Middle frontal gyrus (tissue), 1 donor: ENCODE data around the gene VAT1L.
A peak's percentile ranks its signal among the peaks of the same experiment; 100 is the strongest.

ENCODE experiments used
- DNase-seq: peaks from one replicate; pipeline ENCODE4 v3.0.0-alpha.2; 2015; ENCODE audit warnings: low spot score; ENCODE audit errors: extremely low spot score

VAT1L gene

DNA sequence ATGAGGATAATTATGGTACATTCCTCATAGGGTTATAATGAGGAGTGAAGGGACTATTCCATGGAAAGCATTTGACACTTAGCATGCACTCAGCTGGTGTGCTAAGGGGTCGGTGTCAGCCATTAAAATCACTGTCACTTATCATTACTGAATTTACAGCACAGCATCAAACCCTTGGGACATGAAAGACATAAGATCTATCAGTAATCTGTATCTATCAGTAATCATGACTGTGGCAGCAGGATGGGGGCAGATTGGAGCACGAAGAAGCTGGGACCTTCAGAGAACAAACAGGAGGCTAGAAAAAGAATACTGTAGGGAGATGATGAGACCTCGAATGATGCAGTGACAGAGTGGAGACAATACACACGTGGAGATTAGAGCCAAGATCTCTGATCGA lies 160.5 kb downstream of the VAT1L start:
- no peak for DNase-seq

DNA sequence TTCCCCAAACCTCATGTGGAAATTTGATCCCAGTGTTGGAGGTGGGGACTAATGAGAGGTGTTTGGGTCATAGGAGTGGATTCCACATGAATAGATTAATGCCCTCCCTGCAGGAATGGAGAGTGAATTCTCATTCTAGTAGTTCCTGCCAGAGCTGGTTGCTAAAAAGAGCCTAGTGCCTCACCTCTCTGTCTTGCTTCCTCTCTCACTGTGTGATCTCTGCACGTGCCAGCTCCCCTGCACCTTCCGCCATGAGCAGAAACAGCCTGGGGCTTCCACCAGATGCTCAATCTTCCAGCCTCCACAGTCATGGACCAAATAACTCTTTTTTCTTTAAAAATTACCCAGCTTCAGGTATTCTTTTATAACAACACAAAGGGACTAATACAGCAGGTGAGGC lies 161.1 kb downstream of the VAT1L start:
- DNase-seq: no peak

DNA sequence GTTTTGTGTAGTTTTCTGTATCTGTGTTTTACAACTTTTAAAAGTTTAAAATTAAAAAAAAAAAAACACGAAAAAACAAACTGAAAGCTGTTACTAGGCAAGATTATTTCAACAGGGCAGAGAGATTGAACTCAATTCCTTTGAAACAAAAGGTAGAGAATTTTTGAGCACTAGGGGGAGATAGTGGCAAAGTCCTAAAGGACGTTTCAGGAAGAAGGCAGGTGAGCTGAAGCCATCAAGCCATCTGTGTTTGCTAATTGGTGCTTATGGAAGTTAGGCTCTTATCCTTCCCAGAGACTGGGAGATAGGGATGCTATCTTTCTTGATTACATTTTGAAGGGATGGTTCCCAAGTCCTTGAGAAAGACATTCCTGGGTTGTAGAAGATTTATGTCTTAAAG lies 163.4 kb downstream of the VAT1L start:
- DNase-seq: no peak

DNA sequence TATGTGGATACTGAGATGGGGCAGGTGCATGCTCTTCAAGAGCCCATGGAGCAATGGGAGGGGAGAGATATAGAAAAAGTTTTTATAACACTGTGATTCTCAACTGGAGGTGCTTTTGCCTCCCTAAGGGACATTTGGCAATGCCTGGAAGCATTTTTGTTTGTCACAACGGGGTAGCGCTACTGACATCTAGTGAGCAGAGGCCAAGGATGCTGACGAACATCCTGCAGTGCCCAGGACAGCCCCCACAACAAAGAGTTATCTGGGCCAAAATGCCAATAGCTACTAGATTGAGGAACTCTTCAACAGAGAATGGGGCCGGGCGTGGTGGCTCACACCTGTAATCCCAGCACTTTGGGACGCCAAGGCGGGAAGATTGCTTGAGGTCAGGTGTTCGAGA lies 166.8 kb downstream of the VAT1L start:
- DNase-seq: no peak

DNA sequence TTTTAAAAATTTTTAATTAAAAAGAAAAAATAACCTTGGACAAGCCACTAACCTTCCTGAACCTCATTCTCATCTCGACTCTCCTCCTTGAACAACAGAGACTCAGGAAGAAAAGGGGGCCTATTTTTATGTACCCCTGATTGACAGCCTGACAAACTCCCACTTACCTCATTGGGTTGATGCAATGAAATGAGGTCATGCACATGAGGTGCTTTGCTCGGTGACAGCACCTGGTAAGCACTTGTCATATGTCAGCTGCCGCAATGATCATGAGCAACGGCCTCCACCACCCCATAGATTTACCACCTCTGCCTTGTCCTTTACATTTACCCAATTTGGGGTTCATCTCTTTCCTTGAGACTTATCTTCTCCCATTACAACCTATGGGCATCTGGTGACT lies 167.9 kb downstream of the VAT1L start:
- DNase-seq: no peak

DNA sequence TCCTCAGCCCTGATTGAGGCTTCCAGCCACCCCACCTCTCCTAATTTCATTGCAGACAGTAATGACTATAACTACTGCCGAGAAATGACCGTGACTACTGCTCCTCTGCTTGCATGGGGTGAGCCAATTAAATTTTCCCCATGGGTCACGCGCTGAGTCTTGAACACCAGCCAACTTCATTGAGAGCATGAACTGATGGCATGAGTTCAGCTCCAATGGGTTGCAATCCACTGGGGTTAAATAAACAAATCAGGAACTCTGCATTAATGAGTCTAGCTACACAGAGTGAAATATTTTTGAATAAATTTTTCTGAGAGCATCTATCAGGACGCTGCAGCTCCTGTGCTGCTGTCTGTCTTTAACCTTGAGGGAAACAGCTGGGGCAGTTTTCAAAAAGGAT lies 172.4 kb downstream of the VAT1L start:
- DNase-seq: no peak

DNA sequence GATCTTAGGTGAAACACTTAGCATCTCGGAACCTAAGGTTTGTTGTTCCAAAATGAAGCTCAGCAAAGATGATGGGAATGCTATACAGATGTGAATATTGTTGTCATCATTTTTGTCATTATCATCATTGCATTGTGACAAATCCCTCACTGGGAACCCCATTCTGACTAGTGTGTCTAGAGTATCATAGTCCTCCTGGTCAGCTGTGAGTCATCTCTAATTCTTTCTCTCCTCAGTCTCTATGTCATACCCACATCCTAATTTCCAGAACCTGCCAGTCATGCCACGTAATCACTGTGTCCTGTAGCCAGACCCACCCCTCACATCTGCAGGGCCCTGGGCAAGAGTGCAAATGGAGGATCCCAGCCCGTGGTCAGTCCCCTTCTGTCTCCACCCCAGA lies 173.4 kb downstream of the VAT1L start:
- DNase-seq: no peak

DNA sequence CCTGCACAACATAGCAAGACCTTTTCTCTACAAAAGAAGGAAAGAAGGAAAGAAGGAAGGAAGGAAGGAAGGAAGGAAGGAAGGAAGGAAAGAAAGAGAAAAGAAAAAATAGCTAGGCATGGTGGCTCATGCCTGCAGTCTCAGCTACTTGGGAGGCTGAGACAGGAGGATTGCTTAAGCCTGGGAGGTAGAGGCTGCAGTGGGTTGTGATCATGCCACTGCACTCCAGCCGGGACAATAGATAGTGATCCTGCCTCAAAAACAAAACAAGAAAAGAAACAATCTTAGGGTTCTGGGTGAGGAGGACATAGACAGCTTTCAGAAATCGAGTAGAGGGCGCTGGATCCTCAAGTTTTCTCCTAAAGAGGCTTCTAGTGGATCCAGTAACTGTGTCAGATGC lies 174.3 kb downstream of the VAT1L start:
- no peak for DNase-seq

DNA sequence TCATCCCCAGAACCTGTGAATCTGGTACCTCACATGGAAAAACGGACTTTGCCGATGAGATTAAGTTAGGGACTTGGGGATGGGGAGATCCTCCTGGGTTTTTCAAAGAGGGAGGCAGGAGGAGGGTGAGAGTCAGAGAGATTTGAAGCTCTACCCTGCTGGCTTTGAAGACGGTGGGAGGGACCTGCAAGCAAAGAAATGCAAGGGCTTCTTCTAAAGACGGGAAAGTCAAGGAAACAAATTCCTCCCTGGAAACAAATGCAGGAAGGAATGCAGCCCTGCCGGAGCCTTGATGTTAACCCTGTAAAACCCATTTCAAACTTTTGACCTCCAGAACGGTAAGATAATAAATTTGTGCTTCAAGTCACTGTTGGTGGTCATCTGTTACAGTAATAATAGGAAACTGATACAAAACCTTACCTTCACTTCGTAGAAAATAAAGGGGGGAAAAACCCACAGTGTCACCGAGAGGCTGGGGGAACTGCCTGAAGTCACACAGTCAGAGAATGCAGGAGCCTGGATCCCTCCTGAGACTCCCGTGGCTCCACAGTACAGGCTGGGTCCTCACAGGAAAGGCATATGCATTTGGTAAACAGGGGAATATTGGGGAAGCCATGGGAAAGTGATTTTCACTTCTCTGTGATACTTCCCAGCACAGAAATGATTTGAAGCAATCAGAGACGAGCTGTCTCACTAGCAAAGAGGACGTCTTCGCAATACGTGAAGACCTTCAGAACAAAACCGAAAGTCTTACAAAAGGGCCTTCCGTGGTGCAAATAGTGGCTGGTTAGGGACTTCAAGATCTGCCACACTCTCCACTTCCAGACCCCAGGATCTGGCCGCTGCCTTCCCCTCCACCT lies 175.1 kb downstream of the VAT1L start:
- no peak for DNase-seq

DNA sequence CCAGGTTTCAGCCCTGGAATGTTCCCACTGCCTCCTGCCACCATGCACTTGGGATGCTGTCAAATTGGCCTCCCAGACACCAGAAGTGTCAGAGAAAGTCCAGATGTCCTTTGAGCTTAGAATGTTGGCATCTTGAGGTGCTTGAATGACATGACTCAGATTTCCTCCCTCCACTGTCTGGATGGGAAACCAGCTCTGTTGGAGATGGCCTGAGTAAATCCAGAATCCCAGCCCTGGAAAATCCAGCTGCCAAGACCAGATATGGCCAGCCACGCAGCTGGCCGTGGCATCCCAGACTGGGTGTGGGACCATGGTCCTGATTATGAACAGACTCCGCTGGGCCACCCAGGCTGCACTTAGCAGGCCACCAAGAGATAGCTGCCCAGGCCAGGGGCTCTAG lies 177.0 kb downstream of the VAT1L start:
- DNase-seq: no peak

DNA sequence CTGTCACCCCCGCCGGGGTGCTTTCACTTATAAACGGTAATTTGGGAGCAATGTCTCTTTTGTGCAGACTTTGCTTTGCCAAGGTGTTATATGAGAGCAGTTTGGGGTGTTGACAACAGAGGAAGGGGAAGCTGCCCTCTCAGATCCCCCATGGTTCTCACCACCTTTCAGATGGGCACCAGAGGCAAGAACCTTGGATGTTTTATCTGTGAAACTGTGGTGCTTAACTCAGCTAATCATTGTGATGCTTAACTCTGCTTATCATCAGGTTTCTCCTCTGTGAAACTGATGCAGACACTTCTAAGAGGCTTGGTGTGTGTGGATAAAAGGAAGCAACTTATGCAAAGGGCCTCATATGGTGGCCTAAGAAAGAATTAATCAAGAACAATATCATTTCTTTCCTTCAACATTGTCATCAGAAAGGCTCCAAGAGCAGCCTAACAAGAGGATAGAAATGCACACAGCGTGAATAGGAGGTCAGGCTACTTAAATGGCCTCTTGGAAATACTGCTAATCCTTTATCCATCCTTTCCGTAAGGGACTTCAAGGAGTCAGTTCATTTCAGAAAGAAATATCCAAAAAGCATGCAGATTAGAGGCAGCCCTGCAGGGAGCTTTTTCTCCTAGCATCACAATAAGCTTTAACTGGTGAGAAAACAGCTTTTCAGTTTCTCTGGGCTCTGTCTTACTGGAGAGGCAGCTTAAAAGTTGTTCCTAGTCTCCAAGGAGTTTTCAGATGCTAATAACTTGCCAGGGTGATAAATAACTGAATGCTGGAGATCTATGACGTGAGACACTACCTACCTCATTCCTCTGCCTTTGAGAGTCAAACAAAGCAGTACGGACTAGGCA lies 178.9 kb downstream of the VAT1L start:
- no peak for DNase-seq

DNA sequence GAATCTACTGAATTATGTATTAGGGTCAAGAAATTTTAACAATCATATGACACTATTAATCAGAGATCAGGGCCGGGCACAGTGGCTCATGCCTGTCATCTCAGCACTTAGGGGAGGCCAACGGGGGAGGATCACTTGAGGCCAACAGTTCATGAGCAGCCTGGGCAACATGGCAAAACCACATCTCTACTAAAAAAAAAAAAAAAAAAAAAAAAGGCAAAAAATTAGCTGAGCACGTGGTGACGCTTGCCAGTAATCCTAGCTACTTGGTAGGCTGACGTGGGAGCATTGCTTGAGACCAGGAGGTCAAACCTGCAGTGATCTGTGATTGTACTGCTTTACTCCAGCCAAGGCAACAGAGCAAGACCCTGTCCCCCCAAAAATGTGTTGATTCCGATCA lies 181.5 kb downstream of the VAT1L start:
- no peak for DNase-seq

DNA sequence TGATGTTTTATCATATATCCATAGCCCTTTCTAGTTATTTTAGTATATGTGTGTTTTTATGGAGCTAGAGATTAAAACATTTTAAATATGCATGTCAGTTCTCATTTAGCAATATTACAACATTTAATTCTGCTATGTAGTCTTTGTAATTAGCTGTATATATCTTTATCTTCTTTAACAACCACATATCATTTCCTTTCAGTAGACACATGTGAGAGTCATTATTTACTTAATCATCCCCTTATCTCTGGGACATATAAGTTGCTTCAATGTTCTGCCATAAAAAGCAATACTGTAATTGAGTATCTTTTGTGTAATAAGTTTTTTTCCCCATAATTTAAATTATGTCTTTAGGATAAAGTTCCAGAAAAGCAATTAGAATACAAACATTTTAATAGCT lies 182.0 kb downstream of the VAT1L start:
- no peak for DNase-seq

DNA sequence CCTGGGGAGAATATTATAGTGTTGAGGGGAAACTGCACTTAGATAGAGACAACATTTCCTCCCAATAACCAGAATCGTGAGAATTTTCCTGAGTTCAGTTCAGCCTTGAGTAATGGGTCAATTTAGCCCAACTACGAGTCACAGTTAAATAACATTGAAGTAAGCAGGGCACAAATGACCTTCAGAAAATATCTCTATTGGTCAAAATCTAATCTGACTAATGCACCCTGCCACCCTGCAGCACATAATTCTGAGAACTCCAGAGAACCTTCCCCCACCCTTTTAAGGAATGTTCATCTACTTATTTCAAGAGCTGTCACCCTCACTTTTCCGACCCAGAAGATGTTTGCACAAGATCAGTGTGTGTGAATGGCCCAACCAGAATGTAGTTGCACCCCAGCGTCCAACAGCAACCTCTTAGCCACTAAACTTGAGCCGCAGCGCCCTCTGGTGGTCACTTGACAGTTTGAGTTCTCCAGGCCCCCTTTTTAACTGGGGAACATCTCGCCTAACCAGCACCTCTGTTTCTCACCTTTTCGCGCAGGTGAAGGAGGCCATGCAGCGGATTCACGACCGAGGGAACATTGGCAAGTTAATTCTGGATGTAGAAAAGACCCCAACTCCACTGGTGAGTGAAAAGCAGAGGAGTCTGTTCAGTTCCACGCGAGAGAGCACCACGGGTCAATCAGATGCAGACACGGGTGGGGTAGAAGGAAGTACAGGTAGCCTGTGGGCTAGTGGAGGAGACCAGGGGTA lies 183.1 kb downstream of the VAT1L start:
- DNase-seq: peak; percentile 67

DNA sequence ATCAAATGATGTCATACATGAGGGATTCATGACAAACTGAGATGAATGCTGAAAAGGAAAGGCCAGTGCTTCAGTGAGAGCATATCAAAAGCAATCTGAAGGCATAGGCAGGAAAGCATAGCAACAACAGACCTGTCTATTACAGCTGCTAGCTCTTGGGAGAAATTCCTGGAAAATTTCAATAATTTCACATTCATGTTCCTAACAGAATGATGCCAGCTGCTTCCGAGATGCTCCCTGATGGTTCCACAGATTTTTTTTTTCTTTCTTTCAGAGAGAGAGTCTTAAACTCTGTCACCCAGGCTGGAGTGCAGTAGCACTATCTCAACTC lies 183.7 kb downstream of the VAT1L start:
- DNase-seq: no peak

DNA sequence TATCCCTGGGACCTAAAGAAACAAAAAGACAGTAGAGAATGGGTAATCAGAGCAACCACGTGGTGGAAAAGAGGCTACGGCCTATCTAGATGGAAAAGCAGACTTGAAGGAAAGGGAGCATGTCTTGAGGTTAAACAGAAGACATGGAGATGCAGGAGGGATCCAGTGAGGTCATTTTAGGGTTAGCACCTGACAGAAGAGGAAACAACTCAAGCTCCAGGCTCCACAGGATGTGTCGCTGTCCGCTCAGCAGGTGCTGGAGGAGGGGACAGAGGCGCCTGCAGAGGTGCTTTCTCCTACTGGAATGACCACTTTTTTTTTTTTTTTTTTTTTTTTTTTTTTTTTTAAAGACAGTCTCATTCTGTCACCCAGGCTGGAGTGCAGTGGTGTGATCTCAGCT lies 186.5 kb downstream of the VAT1L start:
- no peak for DNase-seq

DNA sequence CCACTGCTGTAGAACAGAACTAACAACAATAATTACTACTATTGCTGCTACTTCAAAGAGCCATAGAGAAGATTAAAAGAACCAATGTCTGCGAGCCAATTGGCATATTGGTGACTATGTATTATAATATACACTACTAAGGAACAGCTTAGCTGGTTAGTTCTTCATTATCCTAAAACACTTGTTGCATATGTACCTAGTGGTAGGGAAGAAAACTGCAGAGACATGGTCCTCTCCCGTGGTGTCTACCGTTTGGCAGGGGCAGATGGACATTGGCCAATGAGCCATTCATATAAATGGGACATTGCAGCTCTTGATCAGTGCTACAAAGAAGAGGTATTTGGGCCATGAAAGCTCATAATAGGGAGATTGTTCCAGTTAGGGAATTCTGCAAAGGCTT lies 187.6 kb downstream of the VAT1L start:
- no peak for DNase-seq

DNA sequence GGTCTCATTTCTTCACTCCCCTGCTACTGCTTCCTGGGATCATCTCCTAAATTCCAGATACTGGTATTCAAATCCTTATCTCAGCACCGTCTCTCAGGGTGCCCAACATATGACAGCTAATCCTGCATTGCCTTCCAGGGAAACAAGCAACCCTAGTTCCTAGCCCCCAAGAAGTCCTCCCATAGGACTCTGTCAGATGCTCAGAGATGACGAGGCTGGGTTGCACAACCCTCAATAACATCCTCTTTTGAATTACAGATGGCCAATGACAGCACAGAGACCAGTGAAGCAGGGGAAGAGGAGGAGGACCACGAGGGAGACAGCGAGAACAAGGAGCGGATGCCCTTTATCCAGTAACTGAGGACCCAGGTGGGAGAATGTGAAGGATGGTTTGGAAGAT lies 189.0 kb downstream of the VAT1L start:
- no peak for DNase-seq

DNA sequence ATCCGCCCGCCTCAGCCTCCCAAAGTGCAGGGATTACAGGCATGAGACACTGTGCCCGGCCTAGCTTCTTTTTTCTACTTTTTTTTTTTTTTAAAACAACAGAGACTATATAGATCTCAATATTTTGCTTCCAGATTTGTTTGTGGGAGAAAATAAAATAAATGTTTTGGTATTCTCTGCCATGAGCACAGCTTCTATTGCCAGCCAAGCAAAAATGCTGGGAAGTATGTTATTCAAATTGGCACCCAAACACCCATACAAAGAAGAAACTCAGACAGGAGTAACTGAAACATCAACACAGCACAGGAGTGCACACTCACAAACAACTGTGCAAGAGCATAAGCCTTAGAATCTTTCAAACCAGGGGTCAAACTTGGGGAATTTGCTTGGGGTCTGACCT lies 196.7 kb downstream of the VAT1L start:
- DNase-seq: no peak

DNA sequence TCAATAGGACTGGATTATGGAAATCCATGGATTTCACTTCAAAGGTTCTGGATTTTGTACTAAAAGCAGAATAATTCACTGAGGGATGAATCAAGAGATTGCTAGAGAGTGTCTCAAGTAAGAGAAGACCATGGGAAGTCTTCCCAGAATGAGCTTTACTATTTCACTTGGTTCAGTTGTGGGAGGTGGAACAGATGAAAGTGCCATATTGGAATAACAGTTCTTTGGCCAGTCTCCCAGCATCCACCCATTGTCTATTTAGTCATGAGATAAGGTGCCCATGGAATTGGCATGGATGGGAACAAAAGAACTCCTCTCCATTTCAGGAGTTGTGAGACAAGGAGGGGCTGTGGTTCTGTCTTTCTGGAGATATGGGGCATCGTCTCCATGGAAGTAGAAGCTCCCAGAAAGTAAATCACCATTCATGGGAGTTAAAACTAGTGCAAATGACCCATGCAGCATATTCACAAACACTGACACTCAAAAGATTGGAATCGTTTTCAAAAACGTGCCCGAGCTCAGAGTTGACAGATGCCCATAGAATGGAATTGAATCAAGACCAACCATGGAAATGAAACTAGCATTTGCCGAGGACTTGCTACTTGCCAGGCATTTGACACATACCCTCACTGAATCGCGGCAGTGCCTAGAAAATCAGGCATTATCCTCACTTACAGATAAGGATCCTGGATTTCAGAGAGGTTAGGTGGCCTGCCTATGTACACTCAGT lies 197.8 kb downstream of the VAT1L start:
- DNase-seq: peak; percentile 24

DNA sequence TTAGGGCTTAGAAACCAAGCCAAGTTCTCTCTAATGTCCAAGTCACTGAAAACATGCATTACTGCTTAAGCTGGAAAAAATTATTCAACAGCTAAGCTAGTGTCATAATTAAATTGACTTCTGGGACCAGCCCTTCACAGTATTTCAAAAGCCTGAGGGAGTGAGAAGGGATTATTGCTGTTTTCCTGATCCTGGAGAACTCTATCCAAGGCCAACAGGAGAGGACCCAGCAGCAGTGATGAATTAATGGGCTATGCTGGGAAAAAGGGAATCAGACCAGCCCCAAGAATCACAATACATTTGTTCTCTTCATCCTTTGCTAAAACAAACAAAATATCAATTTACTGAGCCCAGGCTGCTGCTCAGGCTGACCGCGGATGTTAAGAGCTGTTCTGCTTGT lies 199.4 kb downstream of the VAT1L start:
- no peak for DNase-seq
